H1 (cell line): ENCODE results near the gene CYP4F11. TPM values are rescaled to one million over a fixed set of nuclear protein-coding genes. Genes with fewer than 3 reads are reported as not detected.

Experiments
- CTCF ChIA-PET: fragments of 300-600 bp; sonication (Branson Sonifier 250); formaldehyde crosslinking; loops from one replicate; lab custom pipeline; 2021; ENCODE audit not compliant: partially characterized antibody; lab: Charles Lee
- POLR2A ChIA-PET: fragments of 300-600 bp; sonication (Branson Sonifier 250); formaldehyde crosslinking; loops from one replicate; lab custom pipeline; 2021; ENCODE audit warnings: inconsistent platforms; ENCODE audit not compliant: partially characterized antibody; lab: Charles Lee
- DNase-seq, 2 experiments: peaks; one replicate each; pipeline versions ENCODE4 v3.0.0 to v3.0.0-alpha.2; 2010 to 2022; ENCODE audit warnings: low spot score in 2 of 2, low read depth in 1 of 2, mixed read lengths in 1 of 2
- FAIRE-seq: peaks from 2 replicates; lab custom pipeline; 2011; peaks lifted over from hg19 to GRCh38; lab: Jason Lieb, UNC
- H2AFZ ChIP-seq: 2 replicates; pipeline ENCODE4 v1.8.1; 2012; ENCODE audit warnings: low read length, inconsistent platforms
- H2AK5ac ChIP-seq: 2 replicates; pipeline ENCODE4 v1.6.1; 2013; ENCODE audit warnings: low read depth, low read length
- H2BK120ac ChIP-seq: replicated peaks from 2 replicates; pipeline ENCODE3; 2013; ENCODE audit warnings: low read depth, low read length, inconsistent platforms
- H2BK12ac ChIP-seq: 2 replicates; pipeline ENCODE4 v1.6.1; 2013; ENCODE audit warnings: low read depth, low read length
- H2BK15ac ChIP-seq: 2 replicates; pipeline ENCODE4 v1.6.1; 2013; ENCODE audit warnings: low read length
- H2BK20ac ChIP-seq: 2 replicates; pipeline ENCODE4 v1.6.1; 2013; ENCODE audit warnings: low read length
- H2BK5ac ChIP-seq: 2 replicates; pipeline ENCODE4 v1.6.1; 2013; ENCODE audit warnings: low read depth, low read length
- H3K14ac ChIP-seq: 2 replicates; pipeline ENCODE4 v1.6.1; 2013; ENCODE audit warnings: inconsistent platforms; ENCODE audit not compliant: insufficient read length
- H3K18ac ChIP-seq: 2 replicates; pipeline ENCODE4 v1.6.1; 2013; ENCODE audit warnings: low read length; ENCODE audit errors: extremely low read depth
- H3K23ac ChIP-seq: 2 replicates; pipeline ENCODE4 v1.6.1; 2013; ENCODE audit warnings: inconsistent platforms; ENCODE audit not compliant: insufficient read length
- H3K23me2 ChIP-seq: 2 replicates; pipeline ENCODE4 v1.6.1; 2013; ENCODE audit warnings: low read depth, low read length
- H3K27ac ChIP-seq: 2 replicates; pipeline ENCODE4 v1.6.1; 2011; ENCODE audit warnings: low read depth, low read length, inconsistent platforms
- H3K27me3 ChIP-seq, 4 experiments: replicated peaks in 1 of 4; 1 replicate in 1 of 4; 2 replicates in 3 of 4; pipeline versions ENCODE4 v1.6.1 to v1.8.1; 2011 to 2013; ENCODE audit warnings: low read length in 3 of 4, mild to moderate bottlenecking in 3 of 4, inconsistent platforms in 2 of 4, mixed read lengths in 2 of 4, moderate library complexity in 1 of 4; ENCODE audit not compliant: control insufficient read depth in 3 of 4, insufficient read depth in 3 of 4; ENCODE audit errors: extremely low read depth in 1 of 4
- H3K36me3 ChIP-seq, 4 experiments: 2 replicates each; pipeline versions ENCODE4 v1.6.1 to v1.8.1; 2011 to 2013; ENCODE audit warnings: mild to moderate bottlenecking in 4 of 4, low read length in 3 of 4, moderate library complexity in 2 of 4, control low read depth in 1 of 4, inconsistent platforms in 1 of 4; ENCODE audit not compliant: insufficient read depth in 4 of 4, control insufficient read depth in 2 of 4
- H3K4ac ChIP-seq: replicated peaks from 2 replicates; pipeline ENCODE3; 2013; ENCODE audit warnings: low read length, low read depth, mixed read lengths, inconsistent platforms; ENCODE audit not compliant: insufficient read length
- H3K4me1 ChIP-seq, 4 experiments: replicated peaks in 1 of 4; 1 replicate in 1 of 4; 2 replicates in 3 of 4; pipeline versions ENCODE4 v1.6.1 to v1.8.1; 2011 to 2013; ENCODE audit warnings: low read length in 3 of 4, inconsistent platforms in 2 of 4, mixed read lengths in 1 of 4; ENCODE audit not compliant: insufficient read depth in 4 of 4, control insufficient read depth in 3 of 4
- H3K4me2 ChIP-seq, 2 experiments: 2 replicates each; pipeline versions ENCODE4 v1.6.1 to v1.8.1; 2011 to 2013; ENCODE audit warnings: low read depth in 2 of 2, low read length in 2 of 2, control low read depth in 1 of 2, inconsistent platforms in 1 of 2, mild to moderate bottlenecking in 1 of 2; ENCODE audit not compliant: insufficient read depth in 1 of 2
- H3K4me3 ChIP-seq, 4 experiments: fragments of 200-600, 300-600 bp in 1 of 4; sonication (generic), shearing (Covaris generic), sonication (Bioruptor Twin) in 1 of 4; 2 replicates each; pipeline versions ENCODE4 v1.5.1 to v1.8.1; 2011 to 2016; ENCODE audit warnings: low read length in 4 of 4, low read depth in 3 of 4, control low read depth in 2 of 4, inconsistent platforms in 2 of 4, mild to moderate bottlenecking in 2 of 4, mixed read lengths in 1 of 4, moderate library complexity in 1 of 4; ENCODE audit not compliant: insufficient read depth in 2 of 4; ENCODE audit errors: extremely low read depth in 1 of 4
- H3K56ac ChIP-seq: replicated peaks from 2 replicates; pipeline ENCODE3; 2013; ENCODE audit warnings: low read depth, mild to moderate bottlenecking, mixed read lengths, low read length, inconsistent platforms; ENCODE audit not compliant: insufficient read length
- H3K79me1 ChIP-seq: 2 replicates; pipeline ENCODE4 v1.6.1; 2013; ENCODE audit warnings: low read depth, low read length, control low read depth
- H3K79me2 ChIP-seq, 2 experiments: 2 replicates each; pipeline versions ENCODE4 v1.6.1 to v1.8.1; 2012 to 2013; ENCODE audit warnings: low read length in 2 of 2, mild to moderate bottlenecking in 2 of 2, inconsistent platforms in 1 of 2; ENCODE audit not compliant: insufficient read depth in 2 of 2, control insufficient read depth in 1 of 2
- H3K9ac ChIP-seq, 4 experiments: replicated peaks in 1 of 4; 1 replicate in 1 of 4; 2 replicates in 3 of 4; pipeline versions ENCODE4 v1.6.1 to v1.8.1; 2011 to 2013; ENCODE audit warnings: low read depth in 3 of 4, low read length in 3 of 4, control low read depth in 2 of 4, mild to moderate bottlenecking in 2 of 4, moderate library complexity in 2 of 4, inconsistent platforms in 1 of 4; ENCODE audit errors: extremely low read depth in 1 of 4
- H3K9me3 ChIP-seq, 2 experiments: 2 replicates each; pipeline versions ENCODE4 v1.6.1 to v1.8.1; 2012 to 2013; ENCODE audit warnings: mild to moderate bottlenecking in 2 of 2, moderate library complexity in 2 of 2, control low read depth in 1 of 2, inconsistent platforms in 1 of 2, low read depth in 1 of 2, low read length in 1 of 2, mixed read lengths in 1 of 2; ENCODE audit not compliant: insufficient read depth in 2 of 2
- H4K20me1 ChIP-seq, 2 experiments: replicated peaks in 1 of 2; 2 replicates each; pipeline versions ENCODE3 to v1.8.1; 2011 to 2013; ENCODE audit warnings: inconsistent platforms in 2 of 2, low read length in 2 of 2, mild to moderate bottlenecking in 1 of 2; ENCODE audit not compliant: insufficient read depth in 2 of 2, control insufficient read depth in 1 of 2
- H4K5ac ChIP-seq: 2 replicates; pipeline ENCODE4 v1.6.1; 2013; ENCODE audit warnings: low read length, low read depth, mixed read lengths, inconsistent platforms; ENCODE audit not compliant: insufficient read length
- H4K8ac ChIP-seq: 2 replicates; pipeline ENCODE4 v1.8.0; 2013; ENCODE audit warnings: mild to moderate bottlenecking, moderate library complexity, low read length, inconsistent platforms; ENCODE audit not compliant: insufficient read depth; ENCODE audit errors: extremely low read depth
- H4K91ac ChIP-seq: replicated peaks from 2 replicates; pipeline ENCODE3; 2013; ENCODE audit warnings: low read length, mixed read lengths, inconsistent platforms; ENCODE audit not compliant: insufficient read length
- ATF2 ChIP-seq: IDR thresholded peaks from 2 replicates; pipeline ENCODE4 v1.6.1; 2012; ENCODE audit warnings: low read length, inconsistent platforms
- BACH1 ChIP-seq: IDR thresholded peaks from 2 replicates; pipeline ENCODE4 v1.6.1; 2012; ENCODE audit warnings: low read length, improper control_type of control experiment
- CHD1 ChIP-seq: IDR thresholded peaks from 2 replicates; pipeline ENCODE4 v1.6.1; 2012; ENCODE audit warnings: low read depth, low read length, improper control_type of control experiment
- CTCF ChIP-seq, 3 experiments: IDR thresholded peaks; 1 replicate in 2 of 3; 2 replicates in 1 of 3; pipeline versions ENCODE4 v1.5.1 to v1.6.1; 2011; ENCODE audit warnings: low read length in 3 of 3, mild to moderate bottlenecking in 3 of 3, inconsistent platforms in 2 of 3, low read depth in 1 of 3, moderate library complexity in 1 of 3; ENCODE audit not compliant: insufficient read depth in 1 of 3; ENCODE audit errors: control extremely low read depth in 1 of 3
- JUN ChIP-seq: IDR thresholded peaks from 2 replicates; pipeline ENCODE4 v1.6.1; 2011; ENCODE audit warnings: low read depth, mild to moderate bottlenecking, improper control_type of control experiment, low read length
- MAFK ChIP-seq: IDR thresholded peaks from 2 replicates; pipeline ENCODE4 v1.6.1; 2012; ENCODE audit warnings: low read depth, mild to moderate bottlenecking, improper control_type of control experiment, low read length
- NRF1 ChIP-seq: IDR thresholded peaks from 2 replicates; pipeline ENCODE4 v1.6.1; 2011; ENCODE audit warnings: mild to moderate bottlenecking, low read depth, low read length, improper control_type of control experiment
- POLR2A ChIP-seq, 2 experiments: IDR thresholded peaks; 1 replicate in 1 of 2; 2 replicates in 1 of 2; pipeline ENCODE4 v1.6.1; 2011; ENCODE audit warnings: low read depth in 2 of 2, low read length in 2 of 2, mild to moderate bottlenecking in 2 of 2; ENCODE audit errors: control extremely low read depth in 1 of 2
- RAD21 ChIP-seq, 2 experiments: IDR thresholded peaks in 1 of 2; conservative IDR thresholded peaks in 1 of 2; 2 replicates each; pipeline ENCODE4 v1.6.1; 2011; ENCODE audit warnings: low read depth in 2 of 2, low read length in 2 of 2, improper control_type of control experiment in 1 of 2, inconsistent platforms in 1 of 2, mild to moderate bottlenecking in 1 of 2, moderate library complexity in 1 of 2
- RXRA ChIP-seq: IDR thresholded peaks from 2 replicates; pipeline ENCODE4 v1.6.1; 2011; ENCODE audit warnings: low read depth, mild to moderate bottlenecking, low read length, moderate library complexity; ENCODE audit not compliant: insufficient read depth
- WGBS, 2 experiments: shearing (Covaris generic) in 1 of 2; methylation state at CpG; one replicate each; pipeline versions ENCODE4 v1.1.6 to v1.1.7; 2013 to 2015; ENCODE audit warnings: low lambda C conversion rate in 2 of 2, mixed read lengths in 2 of 2, inconsistent platforms in 1 of 2, low coverage in 1 of 2, missing lambda C conversion rate in 1 of 2; ENCODE audit not compliant: insufficient replicate concordance in 2 of 2, insufficient coverage in 1 of 2, insufficient read length in 1 of 2; ENCODE audit errors: extremely low coverage in 1 of 2, missing lambda C conversion rate in 1 of 2; 5-methylcytosine and 5-hydroxymethylcytosine counted together
- polyA plus RNA-seq, 7 experiments: library from polyadenylated mRNA; depleted of rRNA in 3 of 7; stranded (reverse) in 5 of 7; unstranded in 2 of 7; fragments of >200 nt in 5 of 7; fragments of 200-250 nt in 2 of 7; gene quantifications; 1 replicate in 5 of 7; 2 replicates in 1 of 7; 4 replicates in 1 of 7; pipeline versions ENCODE4 v1.2.1 to v1.2.3, GENCODE V29; 2011 to 2013; ENCODE audit warnings: missing spikeins in 2 of 7, mixed read lengths in 2 of 7
- total RNA-seq: library from RNA; stranded (reverse); fragmentation: NEBNext Ultra II Directional; extraction: Animal tissue kit (Norgen Biotek cat#: 25700); gene quantifications from 2 replicates; pipeline ENCODE4 v1.2.1, GENCODE V29; 2021

CYP4F11 gene
- total and polyA plus RNA-seq, 2 of the 8 experiments (the other 6 are each of a cell fraction or from before 2014, with no cell fraction given) = not detected

- DNase-seq = no peak
- ChIA-PET CTCF (interaction anchor here (1.2 kb wide), 1 partner anchor 11 kb away, joined by 5 read pairs; no protein-coding TSS in a partner anchor), POLR2A (no interaction called here)
- no peak overlapping the region for H3K4ac ChIP-seq
- H2BK12ac ChIP-seq = no peak overlapping the region
- H3K9me3 ChIP-seq = peaks cover 38 to 66% of the 10 kb centered on the region in 2 experiments
- no peak overlapping the region for H3K9ac ChIP-seq
- H3K36me3 ChIP-seq = no peaks in the 10 kb centered on the region
- no peak overlapping the region for H3K27ac ChIP-seq
- H3K18ac ChIP-seq = no peak overlapping the region
- no peak overlapping the region for H3K23ac ChIP-seq
- H3K4me1 ChIP-seq = no peaks in the 10 kb centered on the region
- no peaks in the 10 kb centered on the region for H3K79me1 ChIP-seq
- H4K8ac ChIP-seq = no peak overlapping the region
- H3K27me3 ChIP-seq = no peaks in the 10 kb centered on the region
- H4K91ac ChIP-seq = no peak overlapping the region
- no peak overlapping the region for H3K14ac ChIP-seq
- H2AK5ac ChIP-seq = no peak overlapping the region
- no peak overlapping the region for H3K56ac ChIP-seq
- H3K23me2 ChIP-seq = no peaks in the 10 kb centered on the region
- H2BK120ac ChIP-seq = no peak overlapping the region
- H4K5ac ChIP-seq = no peak overlapping the region
- no peak overlapping the region for H2BK5ac ChIP-seq
- no peak overlapping the region for H2AFZ ChIP-seq
- H3K79me2 ChIP-seq = no peaks in the 10 kb centered on the region
- H3K4me2 ChIP-seq = no peak overlapping the region
- H3K4me3 ChIP-seq = no peak overlapping the region
- no peak overlapping the region for H2BK15ac ChIP-seq
- WGBS, 2 experiments = 49% methylated on average over 3 of the region's 3 CpGs; no CpG with 5 or more reads in 1 of the 2 experiments
- no peak overlapping the region for H2BK20ac ChIP-seq
- no peaks in the 10 kb centered on the region for H4K20me1 ChIP-seq
- FAIRE-seq = no peak
- TF ChIP-seq MAFK (no peak), JUN (no peak), RXRA (no peak), POLR2A (IDR thresholded peaks at IDR 0.05; ENCODE audit: control extremely low read depth in 1 of 2, low read depth in 2 of 2, low read length in 2 of 2) (no peak), NRF1 (no peak), CTCF (IDR thresholded peaks at IDR 0.05; ENCODE audit: control extremely low read depth in 1 of 3, insufficient read depth in 1 of 3, low read depth in 1 of 3, low read length in 3 of 3) (peak in 2 of 3 experiments; percentile 13 to 17; a peak in 2 of 4 replicates), CHD1 (no peak), ATF2 (no peak), BACH1 (no peak), RAD21 (IDR thresholded peaks at IDR 0.05 in 1 of 2, conservative IDR thresholded peaks at IDR 0.05 in 1 of 2; ENCODE audit: low read depth in 2 of 2, low read length in 2 of 2) (peak; percentile 31 to 33; a peak in 3 of 4 replicates)
Observed at GRCh38 chr19:15869109-15869555, 65.2 kb downstream of the CYP4F11 start.
